Thyroid gland (tissue), 4 donors: Measurements from ENCODE around the gene WDSUB1.

Source experiments
- CTCF ChIP-seq, 6 experiments: fragments of 200-600 bp in 3 of 6; fragments of 450-650 bp in 3 of 6; sonication (generic) in 3 of 6; IDR thresholded peaks; one replicate each; pipeline ENCODE4 v1.5.1; 2016 to 2019; ENCODE audit warnings: antibody characterized with exemption in 6 of 6, mild to moderate bottlenecking in 2 of 6, inconsistent platforms in 1 of 6, moderate library complexity in 1 of 6
- POLR2A ChIP-seq, 2 donors: fragments of 450-650 bp; IDR thresholded peaks; one replicate each; pipeline ENCODE4 v1.6.1; 2017; ENCODE audit warnings: antibody characterized with exemption in 2 of 2, mild to moderate bottlenecking in 2 of 2, moderate library complexity in 1 of 2

- TF ChIP-seq CTCF (IDR thresholded peaks at IDR 0.05) = no peak
- TF ChIP-seq POLR2A (IDR thresholded peaks at IDR 0.05) = no peak
These were observed 15.6 kb downstream of the WDSUB1 start for GRCh38 chr2:159270744-159271379.
